Aorta (tissue), 5 donors: ENCODE measurements around the gene DNTT. TPM values are rescaled to one million over a fixed set of nuclear protein-coding genes. Genes with fewer than 3 reads are reported as not detected.

Source experiments
- ATAC-seq: fragments of 200-7000 bp; cut with Tn5 transposase; one replicate; pipeline ENCODE4 v1.9.1; 2022; ENCODE audit warnings: moderate library complexity; ENCODE audit not compliant: low FRiP score
- DNase-seq, 2 donors: peaks; one replicate each; pipeline ENCODE4 v3.0.0-alpha.2; 2020
- H3K27ac ChIP-seq, 2 donors: one replicate each; pipeline ENCODE4 v1.5.1; 2013; ENCODE audit warnings: low read length in 2 of 2, mild to moderate bottlenecking in 2 of 2, moderate library complexity in 2 of 2, control low read depth in 1 of 2, inconsistent platforms in 1 of 2, low read depth in 1 of 2
- H3K27me3 ChIP-seq, 2 donors: one replicate each; pipeline ENCODE4 v1.6.1; 2013; ENCODE audit warnings: control low read depth in 1 of 2, low read length in 1 of 2, mild to moderate bottlenecking in 1 of 2, moderate library complexity in 1 of 2; ENCODE audit not compliant: insufficient read depth in 2 of 2, control insufficient read depth in 1 of 2
- H3K36me3 ChIP-seq, 2 donors: one replicate each; pipeline ENCODE4 v1.6.1; 2013; ENCODE audit warnings: control low read depth in 1 of 2, low read length in 1 of 2, mild to moderate bottlenecking in 1 of 2; ENCODE audit not compliant: insufficient read depth in 2 of 2, control insufficient read depth in 1 of 2
- H3K4me1 ChIP-seq, 2 donors: one replicate each; pipeline ENCODE4 v1.6.1; 2013; ENCODE audit warnings: low read length in 2 of 2, control low read depth in 1 of 2, mild to moderate bottlenecking in 1 of 2, moderate library complexity in 1 of 2; ENCODE audit not compliant: insufficient read depth in 2 of 2, control insufficient read depth in 1 of 2
- H3K4me3 ChIP-seq, 2 donors: one replicate each; pipeline ENCODE4 v1.5.1; 2013; ENCODE audit warnings: low read length in 2 of 2, control low read depth in 1 of 2, mild to moderate bottlenecking in 1 of 2
- H3K9me3 ChIP-seq: one replicate; pipeline ENCODE4 v1.6.1; 2013; ENCODE audit warnings: mild to moderate bottlenecking, low read length; ENCODE audit not compliant: control insufficient read depth
- WGBS, 2 donors: extraction: QIAGEN DNeasy Blood & Tissue Kit; methylation state at CpG; one replicate each; pipeline ENCODE4 v1.1.7; 2013; 5-methylcytosine and 5-hydroxymethylcytosine counted together
- intact Hi-C, 2 donors: fragments of 100-400 bp; cut with DNase I; formaldehyde crosslinking; loops; one replicate each; pipeline versions ENCODE4 v1.14.2 to v1.15.0; 2022
- polyA plus RNA-seq, 2 donors: library from polyadenylated mRNA; stranded (reverse); fragments of 200-250 nt; gene quantifications; one replicate each; pipeline ENCODE4 v1.2.3, GENCODE V29; 2013
- total RNA-seq, 2 donors: library from RNA; stranded (reverse); fragmentation: NEBNext Ultra II Directional; extraction: Animal tissue kit (Norgen Biotek cat#: 25700); gene quantifications; one replicate each; pipeline ENCODE4 v1.2.1, GENCODE V29; 2021
- donor health status: healthy with polysubstance abuse.
- donor health status: Bipolar disorder and iron deficiency.
- donor health status: DM: no; HTN: no; CAD: no.
- donor health status: DM: no; HTN: no; CAD: no.
- donor health status: DM: yes; HTN: yes; CAD: no.

Gene DNTT
- total and polyA plus RNA-seq, 4 donors = not detected

GRCh38 chr10:96272316-96273280 is 31.6 kb upstream of the DNTT start:
- Histone ChIP-seq H3K27me3 (no peaks in the 10 kb centered on the region), H3K36me3 (no peaks in the 10 kb centered on the region), H3K4me3 (no peak overlapping the region), H3K4me1 (peaks cover 0 to 3% of the 10 kb centered on the region in 2 donors), H3K9me3 (no peaks in the 10 kb centered on the region), H3K27ac (no peak overlapping the region)
- DNase-seq (no peak), ATAC-seq (no peak)
- WGBS, 2 donors = 89 to 91% methylated on average over 8 of the region's 8 CpGs
- intact Hi-C loops = no loop called here

GRCh38 chr10:96275685-96276418 is 28.4 kb upstream of the DNTT start:
- Histone ChIP-seq H3K27me3 (no peaks in the 10 kb centered on the region), H3K9me3 (no peaks in the 10 kb centered on the region), H3K4me1 (peaks cover 0 to 3% of the 10 kb centered on the region in 2 donors), H3K36me3 (no peaks in the 10 kb centered on the region), H3K4me3 (no peak overlapping the region), H3K27ac (peak overlapping the region; percentile 3 to 74)
- DNase-seq = peak; percentile 73 to 79
- intact Hi-C loops = no loop called here
- peak; percentile 57 for ATAC-seq
- 41 to 46% methylated on average over 2 of the region's 2 CpGs for WGBS, 2 donors

GRCh38 chr10:96276426-96276825 is 27.8 kb upstream of the DNTT start:
- Histone ChIP-seq H3K36me3 (no peaks in the 10 kb centered on the region), H3K4me1 (peaks cover 0 to 3% of the 10 kb centered on the region in 2 donors), H3K9me3 (no peaks in the 10 kb centered on the region), H3K27me3 (no peaks in the 10 kb centered on the region), H3K4me3 (no peak overlapping the region), H3K27ac (peak overlapping the region in 1 of 2 donors; percentile 0)
- ATAC-seq = no peak
- 50 to 54% methylated on average over 6 of the region's 6 CpGs for WGBS, 2 donors
- DNase-seq = no peak
- intact Hi-C loops = no loop called here

GRCh38 chr10:96276831-96277230 is 27.4 kb upstream of the DNTT start:
- WGBS, 2 donors = 40 to 45% methylated on average over 1 of the region's 1 CpG
- Histone ChIP-seq H3K9me3 (no peaks in the 10 kb centered on the region), H3K27ac (no peak overlapping the region), H3K4me3 (no peak overlapping the region), H3K27me3 (no peaks in the 10 kb centered on the region), H3K4me1 (peaks cover 0 to 3% of the 10 kb centered on the region in 2 donors), H3K36me3 (no peaks in the 10 kb centered on the region)
- DNase-seq (no peak), ATAC-seq (no peak)
- intact Hi-C loops = no loop called here

- no peak for ATAC-seq
- Histone ChIP-seq H3K4me3 (no peak overlapping the region), H3K36me3 (no peaks in the 10 kb centered on the region)
Observed at GRCh38 chr10:96279191-96279641, 25.0 kb upstream of the DNTT start.

GRCh38 chr10:96280859-96281258 is 23.4 kb upstream of the DNTT start:
- no peaks in the 10 kb centered on the region for H3K9me3 ChIP-seq
- intact Hi-C loops = no loop called here
- WGBS, 2 donors = 96 to 98% methylated on average over 2 of the region's 2 CpGs
- peaks cover 0 to under 1% of the 10 kb centered on the region in 2 donors for H3K4me1 ChIP-seq
- no peak overlapping the region for H3K27ac ChIP-seq
- H3K27me3 ChIP-seq = no peaks in the 10 kb centered on the region
- H3K36me3 ChIP-seq = no peaks in the 10 kb centered on the region
- DNase-seq = no peak
- ATAC-seq = no peak
- no peak overlapping the region for H3K4me3 ChIP-seq

More at GRCh38 chr10:96279191-96279641, 25.0 kb upstream of the DNTT start:
- Histone ChIP-seq H3K27me3 (no peaks in the 10 kb centered on the region), H3K4me1 (peaks cover 0 to 3% of the 10 kb centered on the region in 2 donors), H3K27ac (no peak overlapping the region), H3K9me3 (no peaks in the 10 kb centered on the region)
- DNase-seq = no peak
- intact Hi-C loops = no loop called here
- 92 to 94% methylated on average over 3 of the region's 3 CpGs for WGBS, 2 donors

- H3K27me3 ChIP-seq = no peaks in the 10 kb centered on the region
- H3K27ac ChIP-seq = no peak overlapping the region
- intact Hi-C loops = no loop called here
- no peaks in the 10 kb centered on the region for H3K4me1 ChIP-seq
- no peaks in the 10 kb centered on the region for H3K36me3 ChIP-seq
- no peak for ATAC-seq
- WGBS, 2 donors = 93 to 96% methylated on average over 3 of the region's 3 CpGs
- no peak for DNase-seq
- no peaks in the 10 kb centered on the region for H3K9me3 ChIP-seq
- no peak overlapping the region for H3K4me3 ChIP-seq
Observed at GRCh38 chr10:96281444-96282029, 22.7 kb upstream of the DNTT start.

- H3K27me3 ChIP-seq = no peaks in the 10 kb centered on the region
- no peak overlapping the region for H3K27ac ChIP-seq
- DNase-seq (no peak), ATAC-seq (no peak)
- intact Hi-C loops = no loop called here
- H3K36me3 ChIP-seq = no peaks in the 10 kb centered on the region
- H3K9me3 ChIP-seq = no peaks in the 10 kb centered on the region
- peaks cover 0 to 3% of the 10 kb centered on the region in 2 donors for H3K4me1 ChIP-seq
- H3K4me3 ChIP-seq = no peak overlapping the region
- whole genome bisulfite sequencing, 2 donors = 62 to 74% methylated on average over 2 of the region's 2 CpGs
Observed at GRCh38 chr10:96283351-96283750, 20.9 kb upstream of the DNTT start.
